T1000 (cell line): ENCODE measurements around the gene KRTAP10-1.
A peak's percentile ranks its signal among the peaks of the same experiment; 100 is the strongest.

Experiments
- DNase-seq: peaks from one replicate; lab custom pipeline; 2025; ENCODE audit warnings: mixed read lengths; lab: John Stamatoyannopoulos, UW

Gene KRTAP10-1

GRCh38 chr21:44527983-44528633 lies 11.9 kb downstream of the KRTAP10-1 start:
- no peak for DNase-seq

DNA sequence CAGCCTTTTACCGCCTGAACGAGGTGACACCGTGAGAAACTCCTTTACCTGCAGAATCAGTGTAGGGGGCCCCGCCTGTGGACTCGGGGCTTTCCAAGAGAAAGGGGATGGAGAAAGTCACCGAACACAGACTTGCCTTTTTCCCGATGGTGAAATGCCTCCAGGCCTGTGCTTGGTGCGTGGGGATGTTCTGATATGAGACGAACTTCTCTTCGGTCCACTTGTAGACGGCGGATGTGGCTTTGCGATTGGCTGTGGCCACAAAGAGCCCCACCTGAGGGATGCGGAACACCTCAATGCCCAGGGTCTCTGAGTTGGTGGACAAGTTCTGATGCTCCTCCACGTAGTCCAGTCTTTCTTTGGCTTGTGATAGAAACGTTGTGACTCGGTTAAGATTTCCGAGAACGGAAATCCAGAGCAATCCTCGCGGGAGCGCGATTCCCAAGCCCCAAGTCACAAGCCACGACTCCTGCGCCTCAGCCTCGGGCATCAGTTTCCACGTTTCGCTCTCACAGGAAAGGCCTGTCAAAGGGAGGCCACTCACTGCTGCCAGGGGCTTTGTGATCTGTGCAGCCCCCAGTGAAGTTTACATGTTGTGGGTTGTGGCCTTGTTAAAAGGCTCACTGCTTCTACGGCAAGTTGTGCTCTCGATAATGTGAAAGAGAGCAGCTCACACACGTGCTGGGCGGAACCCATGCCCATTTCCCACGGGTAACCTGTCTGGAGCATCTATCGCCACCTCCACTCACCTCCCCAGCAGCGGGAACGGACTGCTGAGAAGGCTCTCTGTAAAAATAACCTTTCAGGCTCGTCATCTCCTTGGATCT lies 12.6 kb downstream of the KRTAP10-1 start:
- DNase-seq: no peak

DNA sequence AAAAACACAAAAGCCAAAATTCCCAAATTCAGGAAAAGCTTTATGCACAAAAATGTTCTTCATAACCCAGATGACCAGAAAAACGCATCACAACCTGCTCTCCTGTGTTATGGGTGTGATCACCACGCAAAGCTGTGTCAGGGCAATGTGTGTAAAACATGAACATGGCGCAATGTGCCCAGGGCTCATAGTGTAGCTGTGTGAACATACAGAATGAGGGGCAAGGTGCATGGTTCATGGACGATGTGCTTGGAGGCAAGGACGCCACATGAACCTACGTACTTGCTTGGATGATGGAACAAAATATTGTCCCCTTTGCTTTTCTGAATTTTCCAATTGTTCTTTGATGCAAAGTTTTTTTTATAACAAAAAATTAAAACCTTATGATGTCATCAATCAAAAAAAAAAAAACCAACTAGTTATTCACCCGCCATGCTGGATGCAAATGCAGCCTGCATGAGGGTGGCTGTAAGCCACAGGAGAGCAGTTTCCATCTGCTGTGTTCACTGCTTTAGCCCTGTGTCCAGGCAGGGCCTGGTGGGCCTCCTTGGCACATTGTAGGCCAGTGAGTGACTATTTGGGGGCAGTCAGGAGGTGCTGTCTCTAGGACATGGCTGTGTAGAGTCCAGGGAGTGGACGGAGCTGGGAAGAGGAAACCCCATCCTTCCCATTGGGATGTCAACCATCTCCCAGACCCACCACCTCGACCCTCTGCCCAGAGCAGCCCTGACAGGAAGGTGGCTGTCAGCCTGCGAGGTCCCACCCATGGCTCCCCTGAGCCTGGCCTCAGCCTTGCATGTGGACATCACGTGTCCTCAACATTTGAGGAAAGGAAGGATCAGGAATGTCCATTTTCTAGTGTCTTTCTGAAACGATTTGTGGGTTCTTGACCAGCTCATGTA lies 13.6 kb downstream of the KRTAP10-1 start:
- no peak for DNase-seq

GRCh38 chr21:44525391-44526095 lies 14.5 kb downstream of the KRTAP10-1 start:
- no peak for DNase-seq

DNA sequence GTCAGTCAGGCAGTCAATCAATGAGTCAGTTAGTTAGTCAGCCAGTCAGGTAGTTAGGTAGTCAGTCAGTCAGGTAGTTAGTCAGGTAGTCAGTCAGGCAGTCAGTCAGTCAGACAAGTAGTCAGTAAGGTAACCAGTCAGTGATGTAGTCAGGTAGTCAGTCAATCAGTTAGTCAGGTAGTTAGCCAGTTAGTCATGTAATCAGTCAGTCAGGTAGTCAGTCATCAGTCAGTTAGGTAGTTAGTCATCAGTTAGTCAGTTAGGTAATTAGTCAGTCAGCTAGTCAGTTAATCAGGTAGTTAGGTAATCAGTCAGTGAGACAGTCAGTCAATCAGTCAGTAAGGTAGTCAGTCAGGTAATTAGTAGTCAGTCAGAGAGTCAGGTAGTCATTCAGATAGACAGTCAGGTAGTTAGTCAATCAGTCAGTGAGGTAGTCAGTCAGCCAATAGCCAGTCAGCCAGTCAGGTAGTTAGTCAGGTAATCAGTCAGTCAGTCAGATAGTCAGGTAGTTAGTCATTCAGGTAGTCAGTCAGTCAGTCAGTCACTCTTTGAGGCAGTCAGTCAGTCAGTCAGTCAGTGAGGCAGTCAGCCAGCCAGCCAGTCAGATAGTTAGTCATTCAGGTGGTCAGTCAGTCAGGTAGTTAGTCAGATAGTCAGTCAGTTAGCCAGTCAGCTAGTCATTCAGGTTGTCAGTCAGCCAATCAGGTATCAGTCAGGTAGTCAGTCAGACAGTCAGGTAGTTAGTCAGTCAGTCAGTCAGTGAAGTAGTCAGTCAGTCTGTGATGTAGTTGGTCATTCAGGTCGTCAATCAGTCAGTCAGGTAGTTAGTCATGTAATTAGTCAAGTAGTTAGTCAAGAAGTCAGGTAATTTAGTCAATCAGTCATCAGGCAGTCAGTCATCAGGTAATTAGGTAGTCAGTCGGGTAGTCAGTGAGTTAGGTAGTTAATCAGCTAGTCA lies 15.3 kb downstream of the KRTAP10-1 start:
- no peak for DNase-seq

DNA sequence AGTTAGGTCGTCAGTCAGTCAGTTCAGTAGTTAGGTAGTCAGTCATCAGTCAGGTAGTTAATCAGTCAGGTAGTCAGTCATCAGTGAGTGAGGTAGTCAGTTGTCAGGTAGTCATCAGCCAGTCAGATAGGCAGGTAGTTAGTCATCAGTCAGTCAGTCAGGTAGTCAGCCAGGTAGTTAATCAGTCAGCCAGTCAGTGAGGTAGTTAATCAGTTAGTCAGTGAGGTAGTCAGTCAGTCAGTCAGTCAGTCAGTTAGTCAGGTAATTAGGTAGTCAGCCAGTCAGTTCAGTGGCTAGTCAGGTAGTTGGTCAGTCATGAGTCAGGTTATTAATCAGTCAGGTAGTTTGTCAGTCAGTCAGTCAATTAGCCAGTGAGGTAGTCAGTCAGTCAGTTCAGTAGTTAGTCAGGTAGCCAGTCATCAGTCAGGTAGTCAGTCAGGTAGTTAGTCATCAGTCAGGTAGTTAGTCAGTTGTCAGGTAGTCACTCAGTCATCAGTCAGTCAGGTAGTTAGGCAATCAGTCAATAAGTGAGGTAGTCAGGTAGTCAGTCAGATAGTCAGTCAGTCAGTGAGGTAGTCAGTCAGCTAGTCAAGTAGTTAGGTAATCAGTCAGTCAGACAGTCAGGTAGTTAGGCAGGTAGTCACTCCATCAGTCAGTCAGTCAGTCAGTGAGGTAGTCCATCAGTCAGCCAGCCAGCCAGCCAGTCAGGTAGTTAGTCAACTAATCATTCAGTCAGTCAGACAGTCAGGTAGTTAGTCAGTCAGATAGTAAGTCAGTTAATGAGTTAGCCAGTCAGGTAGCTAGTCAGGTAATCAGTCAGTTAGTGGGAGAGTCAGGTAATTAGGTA lies 16.2 kb downstream of the KRTAP10-1 start:
- DNase-seq: no peak

DNA sequence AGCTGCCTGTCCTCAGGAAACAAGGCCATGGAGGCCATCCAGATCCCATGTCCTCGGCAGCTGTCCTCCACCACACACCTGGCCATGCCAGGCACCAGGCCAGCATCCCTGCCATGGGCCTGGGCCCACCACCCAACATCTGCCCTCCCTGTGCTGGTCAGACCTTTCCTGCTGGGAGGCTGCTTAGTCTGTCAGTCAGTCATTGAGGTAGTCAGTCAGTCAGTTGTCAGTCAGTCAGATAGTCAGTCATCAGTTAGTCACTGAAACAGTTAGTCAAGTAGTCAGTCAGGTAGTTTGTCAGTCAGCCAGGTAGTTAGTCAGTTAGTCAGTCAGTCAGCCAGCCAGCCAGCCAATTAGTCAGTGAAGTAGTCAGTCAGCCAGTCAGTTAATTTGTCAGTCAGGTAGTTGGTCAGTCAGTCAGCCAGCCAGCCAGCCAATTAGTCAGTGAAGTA lies 17.2 kb downstream of the KRTAP10-1 start:
- no peak for DNase-seq

GRCh38 chr21:44521928-44522752 lies 17.9 kb downstream of the KRTAP10-1 start:
- DNase-seq: no peak

DNA sequence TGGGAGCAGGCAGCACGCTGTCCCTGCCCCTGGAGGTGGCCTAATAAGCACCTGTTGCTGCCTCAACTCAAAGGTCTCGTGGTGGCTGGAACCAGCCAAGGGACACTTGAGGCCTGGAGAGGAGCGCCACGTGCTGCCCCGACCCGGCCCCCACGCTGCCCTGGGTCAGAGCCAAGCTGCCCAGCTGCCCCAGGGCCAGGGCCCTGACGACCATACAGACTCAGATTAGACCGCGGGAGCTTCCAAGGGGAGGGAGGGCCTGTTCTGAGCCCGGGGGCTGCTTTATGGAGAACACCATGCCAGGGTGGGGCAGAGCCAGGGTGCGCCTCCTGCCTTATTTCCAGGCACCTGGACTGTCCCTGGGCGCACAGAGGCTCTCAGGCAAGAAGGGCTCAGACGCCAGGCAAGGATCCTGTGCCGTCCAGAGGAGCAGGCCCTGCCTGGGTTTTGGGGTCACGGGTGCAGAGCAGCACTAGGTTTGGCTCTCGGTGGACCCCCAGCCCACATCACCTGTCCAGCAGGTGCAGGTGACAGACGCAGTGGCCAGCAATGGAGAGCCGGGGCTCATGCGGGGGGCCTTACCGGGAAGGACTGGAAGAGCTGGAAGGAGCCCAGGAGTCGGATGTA lies 18.6 kb downstream of the KRTAP10-1 start:
- no peak for DNase-seq

DNA sequence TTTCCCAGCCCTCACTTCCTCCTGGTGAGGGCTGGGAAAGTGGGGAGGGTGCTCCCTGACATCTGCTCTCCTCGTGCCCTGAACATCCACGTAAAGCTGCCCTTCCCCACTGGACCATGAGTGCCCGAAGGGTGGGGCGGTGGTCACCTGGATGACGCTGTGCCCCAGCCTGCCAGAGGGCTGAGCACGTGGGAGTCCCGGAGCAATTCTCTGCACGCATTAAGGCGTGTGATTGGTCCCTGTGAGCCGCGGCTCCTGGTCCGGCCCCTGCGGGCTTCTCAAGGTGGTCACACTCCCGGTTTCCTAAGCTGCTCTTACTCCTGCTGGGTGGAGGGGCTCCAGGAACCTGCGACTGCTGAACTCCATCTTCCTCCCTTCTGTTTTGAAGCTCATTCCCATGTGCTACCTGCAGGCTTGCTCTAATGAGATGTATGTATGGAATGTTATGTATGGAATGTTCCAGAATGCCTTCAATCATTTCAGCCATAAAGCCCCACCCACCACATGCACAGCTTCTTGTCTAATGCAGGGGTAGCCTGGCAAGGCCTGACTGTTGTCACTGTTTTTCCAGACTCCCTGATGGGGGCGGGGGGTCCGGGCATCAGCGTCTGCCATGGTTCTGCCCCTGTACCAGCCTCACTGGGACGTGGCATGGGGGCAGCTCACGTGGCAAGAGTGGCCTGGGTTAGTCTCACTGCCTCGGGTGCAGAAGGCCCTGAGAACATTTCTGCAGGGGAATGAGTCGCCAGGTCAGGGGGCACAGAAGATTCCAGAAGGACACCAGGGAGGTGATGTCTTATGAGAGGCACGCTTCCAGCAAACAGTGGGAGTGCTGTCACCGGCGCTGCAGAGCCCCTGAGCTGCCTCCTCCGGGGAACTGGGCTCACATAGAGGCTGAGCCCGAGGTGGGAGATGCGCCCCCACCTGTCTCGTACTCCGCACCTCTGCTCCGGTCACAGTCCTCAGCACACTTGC lies 19.4 kb downstream of the KRTAP10-1 start:
- DNase-seq: no peak

GRCh38 chr21:44519346-44520325 lies 20.4 kb downstream of the KRTAP10-1 start:
- no peak for DNase-seq

DNA sequence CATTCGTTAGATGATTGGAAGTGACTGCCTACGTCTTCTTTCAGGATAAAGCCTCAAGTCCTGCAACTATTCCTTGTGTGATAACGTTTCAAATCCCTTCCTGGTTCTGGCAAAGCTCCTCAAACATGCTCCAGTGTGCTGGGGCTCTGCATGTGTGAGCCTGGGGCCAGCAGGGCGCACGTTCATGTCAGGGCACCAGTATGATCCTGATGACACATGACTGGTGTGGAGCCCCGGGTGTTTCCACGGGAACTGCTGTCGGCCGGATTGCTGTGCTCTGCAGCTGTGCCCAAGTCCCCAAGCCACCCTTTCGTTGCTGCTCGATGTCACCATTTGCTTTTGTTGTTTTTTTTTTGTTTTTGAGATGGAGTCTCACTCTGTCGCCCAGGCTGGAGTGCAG lies 21.3 kb downstream of the KRTAP10-1 start:
- DNase-seq: no peak

DNA sequence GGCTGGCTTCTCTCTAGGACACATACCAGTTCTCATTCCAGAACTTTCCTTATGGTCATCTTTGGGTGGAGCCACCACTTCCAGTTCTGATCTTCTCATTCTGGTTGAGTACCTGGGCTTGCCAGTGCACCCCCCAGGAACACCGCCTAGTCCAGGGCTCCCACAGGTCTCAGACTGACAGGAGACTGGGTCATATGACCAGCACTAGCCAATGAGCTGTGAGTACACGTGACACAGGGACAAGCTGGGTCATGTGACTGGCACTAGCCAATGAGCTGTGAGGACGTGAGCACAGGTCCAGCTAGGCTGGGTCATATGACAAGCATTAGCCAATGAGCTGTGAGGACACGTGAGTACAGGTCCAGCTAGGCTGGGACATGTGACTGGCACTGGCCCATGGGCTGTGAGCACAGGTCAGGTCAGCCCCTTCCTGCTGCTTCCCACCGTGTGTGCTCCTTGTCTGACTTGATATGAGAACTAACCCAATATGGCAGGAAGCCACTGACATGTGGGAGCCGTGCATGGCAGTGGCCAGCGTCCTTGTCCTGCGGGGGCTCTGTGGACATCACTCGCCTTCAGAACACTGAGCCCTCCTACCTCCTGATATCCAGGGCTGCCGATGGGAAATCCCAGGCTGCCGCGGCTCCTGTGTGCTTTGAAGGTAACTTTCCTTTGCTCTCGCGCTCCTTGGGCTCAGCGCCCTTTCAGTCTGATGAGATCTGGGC lies 22.7 kb downstream of the KRTAP10-1 start:
- DNase-seq: peak; percentile 34

GRCh38 chr21:44516828-44517174 lies 23.2 kb downstream of the KRTAP10-1 start:
- DNase-seq: no peak

DNA sequence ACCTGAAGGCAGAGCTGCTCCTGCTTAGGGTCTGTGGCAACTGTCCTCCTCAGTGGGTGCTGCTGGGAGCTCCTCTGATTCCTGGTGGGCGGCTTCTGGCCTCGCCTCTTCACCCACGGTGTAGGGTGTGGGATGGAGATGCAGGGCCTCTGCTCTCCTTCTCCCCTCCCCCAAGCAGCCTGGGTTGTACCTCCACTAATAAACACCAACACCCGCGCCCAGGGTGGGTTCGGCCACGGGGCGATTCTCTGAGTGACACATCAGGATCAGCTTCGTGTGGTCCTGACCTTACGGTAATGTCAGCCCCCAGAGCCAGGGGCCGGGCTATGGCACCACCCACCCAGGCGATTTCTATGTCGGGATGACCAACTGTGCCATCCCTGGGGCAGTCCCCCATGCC lies 23.7 kb downstream of the KRTAP10-1 start:
- no peak for DNase-seq
